ENCODE measurements around the gene ANXA7.

GRCh38 chr10:73388228-73388627, 25.6 kb downstream of the ANXA7 start:
- TF ChIP-seq CTCF (IDR thresholded peaks at IDR 0.05) (no peak), POLR2A (IDR thresholded peaks at IDR 0.05) (no peak)

Measured in lower leg skin (tissue), 3 donors.